ENCODE results near the gene JMJD4. TPM values are rescaled to one million over a fixed set of nuclear protein-coding genes. Genes with fewer than 3 reads are reported as not detected.

The JMJD4 gene
- total RNA-seq, 1 experiment from 2014 or later, result 27.1 TPM

DNA sequence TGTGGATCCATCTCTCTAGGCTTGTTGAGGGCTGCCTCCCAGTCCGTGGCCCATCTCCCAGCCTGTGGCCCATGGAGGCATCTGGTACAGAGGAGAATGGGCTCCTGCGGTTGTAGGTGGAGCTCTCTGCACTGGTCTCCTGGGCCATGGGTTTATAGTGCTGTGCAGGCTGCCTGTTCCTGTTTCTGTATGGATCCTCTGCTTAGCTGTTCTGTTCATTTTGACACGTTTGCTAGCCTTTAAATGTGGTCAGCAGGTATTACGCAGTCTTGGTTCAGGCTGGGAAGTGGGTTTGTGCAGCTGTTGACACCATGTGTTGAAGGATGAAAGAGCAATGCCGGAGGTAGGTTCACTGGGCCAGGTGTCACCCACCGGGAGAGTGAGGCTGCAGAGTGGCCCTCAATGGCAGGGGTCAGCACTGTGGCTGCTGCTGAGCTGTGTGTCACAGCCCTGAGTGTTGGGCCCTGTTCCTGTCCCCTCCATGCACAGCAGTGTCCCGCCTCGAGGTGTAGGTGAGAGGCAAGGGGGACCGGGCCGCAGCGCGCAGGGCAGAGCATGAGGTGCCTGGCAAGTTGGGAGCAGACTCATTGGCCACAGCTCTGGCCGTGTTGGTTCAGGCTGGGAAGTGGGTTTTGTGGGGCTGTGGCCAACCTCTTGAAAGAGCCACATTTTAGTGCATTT, 39.1 kb upstream of the JMJD4 start:
- Mint-ChIP-seq H3K4me3 (ENCODE audit: unreplicated experiment) (no peak overlapping the region), H3K9me3 (ENCODE audit: unreplicated experiment) (no peaks in the 10 kb centered on the region), H3K27me3 (ENCODE audit: insufficient read depth, unreplicated experiment) (no peaks in the 10 kb centered on the region), H3K27ac (ENCODE audit: unreplicated experiment) (no peak overlapping the region), H3K4me1 (ENCODE audit: low read depth, unreplicated experiment) (no peaks in the 10 kb centered on the region), H3K36me3 (ENCODE audit: insufficient read depth, unreplicated experiment) (peaks cover 13% of the 10 kb centered on the region)
- ChIA-PET POLR2A (no interaction called here), CTCF (no interaction called here)
- DNase-seq, result no peak
- TF ChIP-seq, protein P1, sequence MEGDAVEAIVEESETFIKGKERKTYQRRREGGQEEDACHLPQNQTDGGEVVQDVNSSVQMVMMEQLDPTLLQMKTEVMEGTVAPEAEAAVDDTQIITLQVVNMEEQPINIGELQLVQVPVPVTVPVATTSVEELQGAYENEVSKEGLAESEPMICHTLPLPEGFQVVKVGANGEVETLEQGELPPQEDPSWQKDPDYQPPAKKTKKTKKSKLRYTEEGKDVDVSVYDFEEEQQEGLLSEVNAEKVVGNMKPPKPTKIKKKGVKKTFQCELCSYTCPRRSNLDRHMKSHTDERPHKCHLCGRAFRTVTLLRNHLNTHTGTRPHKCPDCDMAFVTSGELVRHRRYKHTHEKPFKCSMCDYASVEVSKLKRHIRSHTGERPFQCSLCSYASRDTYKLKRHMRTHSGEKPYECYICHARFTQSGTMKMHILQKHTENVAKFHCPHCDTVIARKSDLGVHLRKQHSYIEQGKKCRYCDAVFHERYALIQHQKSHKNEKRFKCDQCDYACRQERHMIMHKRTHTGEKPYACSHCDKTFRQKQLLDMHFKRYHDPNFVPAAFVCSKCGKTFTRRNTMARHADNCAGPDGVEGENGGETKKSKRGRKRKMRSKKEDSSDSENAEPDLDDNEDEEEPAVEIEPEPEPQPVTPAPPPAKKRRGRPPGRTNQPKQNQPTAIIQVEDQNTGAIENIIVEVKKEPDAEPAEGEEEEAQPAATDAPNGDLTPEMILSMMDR (IDR thresholded peaks at IDR 0.05; ENCODE audit: insufficient read depth in 1 of 2, low read depth in 1 of 2, low read length in 1 of 2, severe bottlenecking in 1 of 2, unreplicated experiment in 1 of 2), result no peak
- intact Hi-C loops (cut with micrococcal nuclease; ENCODE audit: unreplicated experiment), result no loop called here
- H3K4me1 ChIP-seq, result no peaks in the 10 kb centered on the region
- no peaks in the 10 kb centered on the region for H3K36me3 ChIP-seq (ENCODE audit: control insufficient read depth, insufficient read depth, low read length)
- BruUV-seq (replicated peaks), result no TSS peak
- H3K4me3 ChIP-seq (ENCODE audit: low read depth, low read length), result no peak overlapping the region
- no peaks in the 10 kb centered on the region for H3K27me3 ChIP-seq (replicated peaks; ENCODE audit: control insufficient read depth, insufficient read depth, low read length)
- H3K9me3 ChIP-seq, result no peaks in the 10 kb centered on the region

DNA sequence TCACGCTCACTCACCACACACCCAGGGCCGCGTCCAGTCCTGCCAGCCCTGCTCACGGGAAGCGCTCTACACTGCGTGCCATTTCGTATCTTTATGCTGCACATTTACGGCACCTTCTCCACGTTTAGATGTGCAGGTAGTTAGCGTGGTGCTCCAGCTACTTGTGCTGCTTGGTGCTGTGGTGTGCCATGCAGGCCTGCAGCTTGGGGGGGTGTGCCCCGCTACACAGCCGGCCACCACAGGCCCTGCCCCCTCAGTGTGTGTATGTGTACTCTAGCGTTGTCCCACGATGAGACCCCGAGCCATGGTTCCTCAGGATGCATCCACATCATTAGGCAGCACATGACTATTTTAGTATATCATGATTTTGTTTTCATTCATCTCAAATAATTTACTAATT, 38.5 kb upstream of the JMJD4 start:
- DNase-seq, result no peak
- peaks cover 19% of the 10 kb centered on the region for H3K36me3 Mint-ChIP-seq (ENCODE audit: insufficient read depth, unreplicated experiment)
- H3K4me1 Mint-ChIP-seq (ENCODE audit: low read depth, unreplicated experiment), result no peaks in the 10 kb centered on the region
- no peaks in the 10 kb centered on the region for H3K4me1 ChIP-seq
- TF ChIP-seq, protein P1 (IDR thresholded peaks at IDR 0.05; ENCODE audit: insufficient read depth in 1 of 2, low read depth in 1 of 2, low read length in 1 of 2, severe bottlenecking in 1 of 2, unreplicated experiment in 1 of 2), result no peak
- intact Hi-C loops (cut with micrococcal nuclease; ENCODE audit: unreplicated experiment), result no loop called here
- no peaks in the 10 kb centered on the region for H3K9me3 ChIP-seq
- no peak overlapping the region for H3K4me3 Mint-ChIP-seq (ENCODE audit: unreplicated experiment)
- no TSS peak for BruUV-seq (replicated peaks)
- H3K27me3 Mint-ChIP-seq (ENCODE audit: insufficient read depth, unreplicated experiment), result no peaks in the 10 kb centered on the region
- no peak overlapping the region for H3K4me3 ChIP-seq (ENCODE audit: low read depth, low read length)
- ChIA-PET CTCF (no interaction called here), POLR2A (no interaction called here)
- no peaks in the 10 kb centered on the region for H3K9me3 Mint-ChIP-seq (ENCODE audit: unreplicated experiment)
- no peak overlapping the region for H3K27ac Mint-ChIP-seq (ENCODE audit: unreplicated experiment)
- H3K27me3 ChIP-seq (replicated peaks; ENCODE audit: control insufficient read depth, insufficient read depth, low read length), result no peaks in the 10 kb centered on the region
- H3K36me3 ChIP-seq (ENCODE audit: control insufficient read depth, insufficient read depth, low read length), result no peaks in the 10 kb centered on the region

DNA sequence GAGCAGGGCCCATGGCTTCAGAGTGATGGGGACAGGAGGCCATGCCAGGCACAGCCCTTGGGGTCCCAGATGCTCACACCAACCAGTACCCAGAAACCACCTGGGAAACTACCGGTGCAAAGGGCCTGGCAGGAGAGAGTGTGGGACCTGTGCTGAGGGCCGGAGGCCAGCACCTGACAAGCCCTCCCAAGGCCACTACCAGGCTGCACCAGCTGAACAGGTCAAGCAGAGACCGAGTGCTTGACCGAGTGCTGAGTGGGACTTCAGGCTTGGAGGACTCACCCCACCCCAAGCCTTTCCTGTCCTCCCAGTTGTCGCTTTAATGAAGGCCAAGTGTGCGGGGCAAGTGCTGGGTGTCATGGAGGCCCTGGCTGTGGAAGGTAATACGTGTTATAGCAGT, 36.7 kb upstream of the JMJD4 start:
- Mint-ChIP-seq H3K4me1 (ENCODE audit: low read depth, unreplicated experiment) (no peaks in the 10 kb centered on the region), H3K36me3 (ENCODE audit: insufficient read depth, unreplicated experiment) (peaks cover 19% of the 10 kb centered on the region), H3K27ac (ENCODE audit: unreplicated experiment) (no peak overlapping the region), H3K27me3 (ENCODE audit: insufficient read depth, unreplicated experiment) (no peaks in the 10 kb centered on the region), H3K4me3 (ENCODE audit: unreplicated experiment) (no peak overlapping the region), H3K9me3 (ENCODE audit: unreplicated experiment) (no peaks in the 10 kb centered on the region)
- BruUV-seq (replicated peaks), result no TSS peak
- DNase-seq, result no peak
- POLR2A ChIA-PET, result no interaction called here
- TF ChIP-seq, protein P1 (IDR thresholded peaks at IDR 0.05; ENCODE audit: insufficient read depth in 1 of 2, low read depth in 1 of 2, low read length in 1 of 2, severe bottlenecking in 1 of 2, unreplicated experiment in 1 of 2), result no peak
- CTCF ChIA-PET, result no interaction called here
- Histone ChIP-seq H3K9me3 (no peaks in the 10 kb centered on the region), H3K4me1 (no peaks in the 10 kb centered on the region), H3K4me3 (ENCODE audit: low read depth, low read length) (no peak overlapping the region), H3K36me3 (ENCODE audit: control insufficient read depth, insufficient read depth, low read length) (no peaks in the 10 kb centered on the region; the same call in 1 of the 2 replicates), H3K27me3 (replicated peaks; ENCODE audit: control insufficient read depth, insufficient read depth, low read length) (no peaks in the 10 kb centered on the region)
- intact Hi-C loops (cut with micrococcal nuclease; ENCODE audit: unreplicated experiment), result no loop called here

All from Caco-2 (cell line).